GM18499 (cell line): ENCODE measurements around the gene CCKAR.

ENCODE experiments used
- ATAC-seq: cut with Tn5 transposase; IDR thresholded peaks from one replicate; pipeline ENCODE4 v1.9.1; 2021; ENCODE audit warnings: moderate number of reproducible peaks; ENCODE audit not compliant: insufficient read depth, unreplicated experiment

CCKAR gene

DNA sequence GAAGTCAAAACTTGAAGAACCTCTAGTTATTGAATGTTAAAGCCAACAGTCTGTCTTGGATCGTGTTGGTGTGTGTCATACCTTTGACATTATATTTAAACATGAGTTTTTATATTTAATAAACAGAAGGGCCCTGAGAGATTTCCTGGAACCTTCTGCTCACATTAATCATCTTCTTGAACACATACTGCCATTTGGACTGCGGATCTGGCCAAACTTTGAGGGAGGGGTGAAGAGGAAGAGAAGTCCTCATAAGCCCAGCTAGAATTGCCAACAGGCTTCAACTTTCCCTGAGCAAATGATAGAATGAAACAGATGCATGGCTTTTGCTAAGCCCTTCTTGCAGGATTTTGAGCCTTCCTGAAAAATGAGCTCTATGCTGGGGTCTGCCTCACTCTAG, 27.4 kb downstream of the CCKAR start:
- ATAC-seq: no peak

DNA sequence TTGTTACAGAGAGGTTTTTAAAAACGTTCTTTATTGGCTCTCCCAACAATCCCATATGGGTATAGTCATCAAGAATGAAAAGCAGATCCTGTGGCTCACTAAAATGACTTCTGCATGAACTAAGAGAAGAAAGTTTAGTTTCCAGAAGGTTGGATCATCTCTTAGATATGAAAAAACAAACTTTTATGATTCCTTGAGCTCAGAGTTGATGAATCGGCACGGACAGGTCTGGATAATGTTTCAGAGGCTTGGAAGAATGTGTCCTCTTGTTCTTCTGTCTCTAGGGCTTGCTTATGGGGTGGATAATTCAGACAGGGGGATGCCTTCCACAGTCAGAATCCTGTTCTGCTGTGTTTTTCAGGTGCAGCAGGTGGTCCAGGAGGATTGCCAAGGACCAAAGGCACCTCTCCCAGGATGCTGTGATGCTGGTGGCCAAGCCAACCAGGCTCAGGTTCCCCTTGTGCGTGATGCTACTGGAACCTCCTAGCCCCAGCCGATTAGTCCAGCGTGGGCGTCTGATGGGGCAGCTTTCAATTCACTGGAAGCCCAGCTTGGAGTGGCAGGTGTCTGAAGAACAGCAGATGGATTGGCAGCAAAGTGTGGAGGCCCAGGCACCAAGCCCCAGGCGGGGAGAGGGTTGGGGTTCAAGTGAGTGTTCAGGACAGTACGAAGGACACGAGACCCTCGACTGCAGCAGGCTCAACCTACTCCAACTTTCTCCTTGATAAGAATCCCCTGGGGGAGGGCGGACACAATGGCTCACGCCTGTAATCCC, 30.3 kb downstream of the CCKAR start:
- ATAC-seq: no peak

DNA sequence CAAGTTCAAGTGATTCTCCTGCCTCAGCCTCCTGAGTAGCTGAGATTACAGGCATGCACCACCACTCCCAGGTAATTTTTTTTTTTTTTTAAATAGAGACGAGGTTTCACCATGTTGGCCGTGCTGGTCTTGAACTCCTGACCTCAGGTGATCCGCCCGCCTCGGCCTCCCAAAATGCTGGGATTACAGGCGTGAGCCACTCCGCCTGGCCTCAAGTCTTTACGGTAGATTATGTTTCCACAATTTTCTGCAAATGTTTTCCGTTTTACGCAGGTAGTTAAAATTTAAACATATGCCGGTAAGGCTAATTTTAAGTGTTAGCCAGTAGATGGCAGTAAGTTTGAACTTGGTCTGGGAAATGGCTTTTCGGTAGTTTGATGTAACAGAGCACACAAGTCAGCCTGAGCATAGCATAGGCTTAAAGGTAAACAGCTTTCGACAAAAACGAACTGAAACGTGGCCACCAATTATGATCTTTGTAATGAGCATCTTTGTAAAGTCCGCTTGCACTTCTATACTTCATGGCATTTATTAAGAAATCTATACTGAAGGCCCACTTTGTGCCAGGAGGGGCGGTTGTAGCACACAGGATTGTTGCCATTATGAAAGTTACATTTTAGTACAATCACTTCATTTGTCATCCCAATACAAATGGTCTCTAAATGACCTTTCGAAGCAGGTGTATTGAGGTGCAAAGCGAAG, 31.1 kb downstream of the CCKAR start:
- ATAC-seq: no peak

- ATAC-seq: no peak
Observed at GRCh38 chr4:26458157-26458561, 32.1 kb downstream of the CCKAR start.

- no peak for ATAC-seq
Observed at GRCh38 chr4:26457412-26457811, 32.9 kb downstream of the CCKAR start.

DNA sequence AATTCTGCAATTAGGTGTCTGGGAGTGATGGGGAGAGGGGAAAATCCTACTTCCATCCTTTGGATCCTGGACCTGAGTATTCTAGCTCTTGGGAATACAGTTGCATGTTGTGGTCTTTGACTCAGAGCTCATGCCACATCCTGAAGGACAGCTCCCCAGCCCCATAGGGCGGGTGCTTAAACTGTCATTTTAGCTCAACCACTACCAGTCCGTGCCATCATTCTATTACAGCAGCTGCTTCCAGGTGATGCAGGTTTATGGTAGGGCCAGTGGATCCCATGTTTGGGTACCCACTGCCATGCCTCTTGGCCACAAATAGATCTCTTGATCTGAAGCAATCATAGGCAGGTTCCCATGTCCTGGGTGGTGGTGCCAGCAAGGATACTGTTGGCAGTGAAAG, 34.7 kb downstream of the CCKAR start:
- no peak for ATAC-seq

DNA sequence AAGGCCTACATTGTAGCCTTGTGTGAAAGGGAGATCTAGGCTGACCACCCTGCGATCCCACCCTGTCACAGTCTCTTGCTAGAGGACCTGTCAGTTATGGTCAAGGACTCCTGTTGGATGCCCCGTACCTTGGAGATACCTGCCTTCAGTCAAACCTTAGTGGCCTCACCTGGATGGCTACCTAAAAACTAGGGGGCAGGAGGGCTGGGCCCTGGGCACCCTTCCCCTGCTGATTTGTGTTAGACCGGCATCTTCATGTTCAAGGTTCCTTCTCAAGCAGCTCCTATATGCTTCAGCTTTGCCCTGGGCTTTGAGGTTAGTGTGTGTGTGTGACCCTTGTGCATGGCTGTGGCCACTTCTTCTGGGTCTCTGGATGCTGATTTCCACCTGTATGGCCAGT, 35.3 kb downstream of the CCKAR start:
- no peak for ATAC-seq

GRCh38 chr4:26452565-26453531, 37.4 kb downstream of the CCKAR start:
- ATAC-seq: no peak

- ATAC-seq: no peak
Observed at GRCh38 chr4:26451597-26451996, 38.7 kb downstream of the CCKAR start.

DNA sequence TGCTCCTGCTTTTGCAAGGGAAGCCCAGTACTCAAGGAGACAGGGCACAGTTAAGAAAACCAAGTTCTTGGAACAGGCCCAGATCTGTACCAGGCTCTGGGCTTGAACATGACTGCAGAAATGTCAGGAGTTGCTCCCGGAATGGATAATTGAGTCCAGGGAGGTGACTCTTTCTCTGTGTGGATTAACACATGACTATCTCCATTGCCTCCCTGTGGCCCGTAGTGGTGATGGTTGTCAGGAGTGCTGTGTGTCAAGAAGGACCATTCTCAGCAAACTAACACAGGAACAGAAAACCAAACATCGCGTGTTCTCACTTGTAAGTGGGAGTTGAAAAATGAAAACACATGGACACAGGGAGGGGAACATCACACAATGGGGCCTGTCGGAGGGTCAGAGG, 39.9 kb downstream of the CCKAR start:
- no peak for ATAC-seq

GRCh38 chr4:26447378-26447777, 42.9 kb downstream of the CCKAR start:
- no peak for ATAC-seq

GRCh38 chr4:26441771-26442170, 48.5 kb downstream of the CCKAR start:
- no peak for ATAC-seq

DNA sequence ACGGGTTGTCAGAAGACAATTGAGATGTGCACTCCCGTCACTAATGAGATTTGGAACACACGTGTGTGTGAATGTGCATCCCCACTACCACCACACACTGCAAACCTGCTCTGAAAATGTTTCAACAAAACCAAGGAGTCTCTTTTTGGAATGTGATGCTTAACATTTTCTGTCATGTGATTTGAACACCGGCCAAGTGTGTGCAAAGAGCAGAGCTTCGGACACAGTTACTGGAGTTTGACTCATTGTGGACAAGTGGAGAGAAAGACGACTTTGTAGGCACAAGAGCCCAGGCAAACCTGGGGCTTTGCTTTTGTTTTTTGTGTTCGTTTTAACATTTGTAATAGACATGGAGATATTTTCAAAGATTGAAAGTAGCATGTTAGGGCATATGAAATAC, 49.2 kb downstream of the CCKAR start:
- ATAC-seq: no peak

GRCh38 chr4:26434030-26434639, 56.1 kb downstream of the CCKAR start:
- no peak for ATAC-seq

- no peak for ATAC-seq
Observed at GRCh38 chr4:26433556-26433955, 56.7 kb downstream of the CCKAR start.

DNA sequence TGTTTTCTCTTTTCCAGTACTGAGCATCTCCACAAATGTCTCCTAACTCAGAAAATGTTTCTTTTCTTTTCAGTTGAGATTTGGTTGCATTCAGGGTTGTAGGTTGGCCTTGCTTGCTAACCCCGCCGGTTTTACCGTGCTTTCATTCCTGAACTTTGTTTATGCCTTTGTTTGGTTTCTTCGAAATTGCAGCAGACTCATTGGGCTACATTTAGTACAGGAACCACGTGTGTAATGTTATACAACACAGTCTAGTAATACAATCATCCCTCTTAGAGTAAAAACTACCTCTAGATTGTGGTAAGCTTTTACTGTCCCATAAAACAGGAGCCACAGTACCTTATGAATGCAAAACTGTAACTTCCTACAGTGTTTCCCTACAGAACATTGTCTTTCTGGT, 57.9 kb downstream of the CCKAR start:
- no peak for ATAC-seq

DNA sequence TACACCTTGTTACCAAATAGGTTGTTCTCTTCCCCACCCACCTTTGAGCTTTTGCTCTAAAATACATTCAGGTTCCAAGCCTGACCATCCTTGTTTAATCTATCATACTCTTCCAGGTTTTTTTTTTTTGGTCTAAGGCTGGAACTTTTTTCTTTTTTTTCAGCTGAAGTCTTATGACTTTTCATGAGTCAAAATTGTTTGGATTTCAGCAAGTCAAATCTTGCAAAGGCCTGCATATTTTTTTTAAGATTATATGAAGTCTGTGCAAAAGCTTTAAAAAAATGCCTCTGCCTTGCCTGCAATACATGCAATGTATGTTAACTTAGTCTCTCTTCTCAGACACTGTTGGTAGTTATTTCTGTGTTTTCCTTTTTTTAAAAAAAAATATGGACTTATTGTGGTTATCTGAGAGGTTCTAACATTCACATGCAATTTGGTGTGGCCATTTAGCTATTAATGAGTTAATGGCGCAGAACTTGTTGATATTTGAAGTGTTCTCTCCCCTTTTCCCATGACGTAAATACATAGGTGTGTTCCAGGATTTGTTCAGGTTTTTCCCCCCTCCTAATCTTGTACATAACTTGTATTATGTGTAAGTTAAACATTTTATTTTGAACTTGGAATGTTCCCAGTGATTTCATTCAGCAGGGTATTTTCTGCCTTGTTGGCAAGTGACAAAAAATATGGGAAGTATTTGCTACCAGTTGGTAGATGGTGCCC, 58.7 kb downstream of the CCKAR start:
- ATAC-seq: no peak
